H1 (cell line): ENCODE measurements around the gene HTR4. TPM values are rescaled to one million over a fixed set of nuclear protein-coding genes. Genes with fewer than 3 reads are reported as not detected.

Experiments used
- CTCF ChIA-PET: fragments of 300-600 bp; sonication (Branson Sonifier 250); formaldehyde crosslinking; loops from one replicate; lab custom pipeline; 2021; ENCODE audit not compliant: partially characterized antibody; lab: Charles Lee
- POLR2A ChIA-PET: fragments of 300-600 bp; sonication (Branson Sonifier 250); formaldehyde crosslinking; loops from one replicate; lab custom pipeline; 2021; ENCODE audit warnings: inconsistent platforms; ENCODE audit not compliant: partially characterized antibody; lab: Charles Lee
- DNase-seq, 2 experiments: peaks; one replicate each; pipeline versions ENCODE4 v3.0.0 to v3.0.0-alpha.2; 2010 to 2022; ENCODE audit warnings: low spot score in 2 of 2, low read depth in 1 of 2, mixed read lengths in 1 of 2
- FAIRE-seq: peaks from 2 replicates; lab custom pipeline; 2011; peaks lifted over from hg19 to GRCh38; lab: Jason Lieb, UNC
- H2AFZ ChIP-seq: 2 replicates; pipeline ENCODE4 v1.8.1; 2012; ENCODE audit warnings: low read length, inconsistent platforms
- H2AK5ac ChIP-seq: 2 replicates; pipeline ENCODE4 v1.6.1; 2013; ENCODE audit warnings: low read depth, low read length
- H2BK120ac ChIP-seq: replicated peaks from 2 replicates; pipeline ENCODE3; 2013; ENCODE audit warnings: low read depth, low read length, inconsistent platforms
- H2BK12ac ChIP-seq: 2 replicates; pipeline ENCODE4 v1.6.1; 2013; ENCODE audit warnings: low read depth, low read length
- H2BK15ac ChIP-seq: 2 replicates; pipeline ENCODE4 v1.6.1; 2013; ENCODE audit warnings: low read length
- H2BK20ac ChIP-seq: 2 replicates; pipeline ENCODE4 v1.6.1; 2013; ENCODE audit warnings: low read length
- H2BK5ac ChIP-seq: 2 replicates; pipeline ENCODE4 v1.6.1; 2013; ENCODE audit warnings: low read depth, low read length
- H3K14ac ChIP-seq: 2 replicates; pipeline ENCODE4 v1.6.1; 2013; ENCODE audit warnings: inconsistent platforms; ENCODE audit not compliant: insufficient read length
- H3K18ac ChIP-seq: 2 replicates; pipeline ENCODE4 v1.6.1; 2013; ENCODE audit warnings: low read length; ENCODE audit errors: extremely low read depth
- H3K23ac ChIP-seq: 2 replicates; pipeline ENCODE4 v1.6.1; 2013; ENCODE audit warnings: inconsistent platforms; ENCODE audit not compliant: insufficient read length
- H3K23me2 ChIP-seq: 2 replicates; pipeline ENCODE4 v1.6.1; 2013; ENCODE audit warnings: low read depth, low read length
- H3K27ac ChIP-seq: 2 replicates; pipeline ENCODE4 v1.6.1; 2011; ENCODE audit warnings: low read depth, low read length, inconsistent platforms
- H3K27me3 ChIP-seq, 4 experiments: replicated peaks in 1 of 4; 1 replicate in 1 of 4; 2 replicates in 3 of 4; pipeline versions ENCODE4 v1.6.1 to v1.8.1; 2011 to 2013; ENCODE audit warnings: low read length in 3 of 4, mild to moderate bottlenecking in 3 of 4, inconsistent platforms in 2 of 4, mixed read lengths in 2 of 4, moderate library complexity in 1 of 4; ENCODE audit not compliant: control insufficient read depth in 3 of 4, insufficient read depth in 3 of 4; ENCODE audit errors: extremely low read depth in 1 of 4
- H3K36me3 ChIP-seq, 4 experiments: 2 replicates each; pipeline versions ENCODE4 v1.6.1 to v1.8.1; 2011 to 2013; ENCODE audit warnings: mild to moderate bottlenecking in 4 of 4, low read length in 3 of 4, moderate library complexity in 2 of 4, control low read depth in 1 of 4, inconsistent platforms in 1 of 4; ENCODE audit not compliant: insufficient read depth in 4 of 4, control insufficient read depth in 2 of 4
- H3K4ac ChIP-seq: replicated peaks from 2 replicates; pipeline ENCODE3; 2013; ENCODE audit warnings: low read length, low read depth, mixed read lengths, inconsistent platforms; ENCODE audit not compliant: insufficient read length
- H3K4me1 ChIP-seq, 4 experiments: replicated peaks in 1 of 4; 1 replicate in 1 of 4; 2 replicates in 3 of 4; pipeline versions ENCODE4 v1.6.1 to v1.8.1; 2011 to 2013; ENCODE audit warnings: low read length in 3 of 4, inconsistent platforms in 2 of 4, mixed read lengths in 1 of 4; ENCODE audit not compliant: insufficient read depth in 4 of 4, control insufficient read depth in 3 of 4
- H3K4me2 ChIP-seq, 2 experiments: 2 replicates each; pipeline versions ENCODE4 v1.6.1 to v1.8.1; 2011 to 2013; ENCODE audit warnings: low read depth in 2 of 2, low read length in 2 of 2, control low read depth in 1 of 2, inconsistent platforms in 1 of 2, mild to moderate bottlenecking in 1 of 2; ENCODE audit not compliant: insufficient read depth in 1 of 2
- H3K4me3 ChIP-seq, 4 experiments: fragments of 200-600, 300-600 bp in 1 of 4; sonication (generic), shearing (Covaris generic), sonication (Bioruptor Twin) in 1 of 4; 2 replicates each; pipeline versions ENCODE4 v1.5.1 to v1.8.1; 2011 to 2016; ENCODE audit warnings: low read length in 4 of 4, low read depth in 3 of 4, control low read depth in 2 of 4, inconsistent platforms in 2 of 4, mild to moderate bottlenecking in 2 of 4, mixed read lengths in 1 of 4, moderate library complexity in 1 of 4; ENCODE audit not compliant: insufficient read depth in 2 of 4; ENCODE audit errors: extremely low read depth in 1 of 4
- H3K56ac ChIP-seq: replicated peaks from 2 replicates; pipeline ENCODE3; 2013; ENCODE audit warnings: low read depth, mild to moderate bottlenecking, mixed read lengths, low read length, inconsistent platforms; ENCODE audit not compliant: insufficient read length
- H3K79me1 ChIP-seq: 2 replicates; pipeline ENCODE4 v1.6.1; 2013; ENCODE audit warnings: low read depth, low read length, control low read depth
- H3K79me2 ChIP-seq, 2 experiments: 2 replicates each; pipeline versions ENCODE4 v1.6.1 to v1.8.1; 2012 to 2013; ENCODE audit warnings: low read length in 2 of 2, mild to moderate bottlenecking in 2 of 2, inconsistent platforms in 1 of 2; ENCODE audit not compliant: insufficient read depth in 2 of 2, control insufficient read depth in 1 of 2
- H3K9ac ChIP-seq, 4 experiments: replicated peaks in 1 of 4; 1 replicate in 1 of 4; 2 replicates in 3 of 4; pipeline versions ENCODE4 v1.6.1 to v1.8.1; 2011 to 2013; ENCODE audit warnings: low read depth in 3 of 4, low read length in 3 of 4, control low read depth in 2 of 4, mild to moderate bottlenecking in 2 of 4, moderate library complexity in 2 of 4, inconsistent platforms in 1 of 4; ENCODE audit errors: extremely low read depth in 1 of 4
- H3K9me3 ChIP-seq, 2 experiments: 2 replicates each; pipeline versions ENCODE4 v1.6.1 to v1.8.1; 2012 to 2013; ENCODE audit warnings: mild to moderate bottlenecking in 2 of 2, moderate library complexity in 2 of 2, control low read depth in 1 of 2, inconsistent platforms in 1 of 2, low read depth in 1 of 2, low read length in 1 of 2, mixed read lengths in 1 of 2; ENCODE audit not compliant: insufficient read depth in 2 of 2
- H4K20me1 ChIP-seq, 2 experiments: replicated peaks in 1 of 2; 2 replicates each; pipeline versions ENCODE3 to v1.8.1; 2011 to 2013; ENCODE audit warnings: inconsistent platforms in 2 of 2, low read length in 2 of 2, mild to moderate bottlenecking in 1 of 2; ENCODE audit not compliant: insufficient read depth in 2 of 2, control insufficient read depth in 1 of 2
- H4K5ac ChIP-seq: 2 replicates; pipeline ENCODE4 v1.6.1; 2013; ENCODE audit warnings: low read length, low read depth, mixed read lengths, inconsistent platforms; ENCODE audit not compliant: insufficient read length
- H4K8ac ChIP-seq: 2 replicates; pipeline ENCODE4 v1.8.0; 2013; ENCODE audit warnings: mild to moderate bottlenecking, moderate library complexity, low read length, inconsistent platforms; ENCODE audit not compliant: insufficient read depth; ENCODE audit errors: extremely low read depth
- H4K91ac ChIP-seq: replicated peaks from 2 replicates; pipeline ENCODE3; 2013; ENCODE audit warnings: low read length, mixed read lengths, inconsistent platforms; ENCODE audit not compliant: insufficient read length
- ATF2 ChIP-seq: IDR thresholded peaks from 2 replicates; pipeline ENCODE4 v1.6.1; 2012; ENCODE audit warnings: low read length, inconsistent platforms
- ATF3 ChIP-seq: IDR thresholded peaks from 2 replicates; pipeline ENCODE4 v1.6.1; 2011; ENCODE audit warnings: low read depth, mild to moderate bottlenecking, low read length; ENCODE audit not compliant: insufficient read depth
- CEBPB ChIP-seq: IDR thresholded peaks from 2 replicates; pipeline ENCODE4 v1.6.1; 2012; ENCODE audit warnings: low read depth, low read length
- CHD1 ChIP-seq: IDR thresholded peaks from 2 replicates; pipeline ENCODE4 v1.6.1; 2012; ENCODE audit warnings: low read depth, low read length, improper control_type of control experiment
- GABPA ChIP-seq: IDR thresholded peaks from 2 replicates; pipeline ENCODE4 v1.6.1; 2011; ENCODE audit warnings: mild to moderate bottlenecking, low read length, moderate library complexity, borderline replicate concordance; ENCODE audit not compliant: insufficient read depth
- HDAC6 ChIP-seq: IDR thresholded peaks from one replicate; pipeline ENCODE4 v1.7.1; 2012; ENCODE audit warnings: low read depth, mild to moderate bottlenecking, inconsistent platforms, low read length, moderate library complexity
- PHF8 ChIP-seq: fragments of 200-600 bp; sonication (generic); conservative IDR thresholded peaks from 2 replicates; pipeline ENCODE4 v1.7.1; 2012; ENCODE audit warnings: low read depth, mild to moderate bottlenecking, inconsistent platforms, low read length, moderate library complexity
- RXRA ChIP-seq: IDR thresholded peaks from 2 replicates; pipeline ENCODE4 v1.6.1; 2011; ENCODE audit warnings: low read depth, mild to moderate bottlenecking, low read length, moderate library complexity; ENCODE audit not compliant: insufficient read depth
- SP2 ChIP-seq: IDR thresholded peaks from 2 replicates; pipeline ENCODE4 v1.6.1; 2012; ENCODE audit warnings: mild to moderate bottlenecking, low read length, inconsistent platforms
- TBP ChIP-seq: IDR thresholded peaks from 2 replicates; pipeline ENCODE4 v1.6.1; 2011; ENCODE audit warnings: low read depth, low read length, improper control_type of control experiment
- WGBS, 2 experiments: shearing (Covaris generic) in 1 of 2; methylation state at CpG; one replicate each; pipeline versions ENCODE4 v1.1.6 to v1.1.7; 2013 to 2015; ENCODE audit warnings: low lambda C conversion rate in 2 of 2, mixed read lengths in 2 of 2, inconsistent platforms in 1 of 2, low coverage in 1 of 2, missing lambda C conversion rate in 1 of 2; ENCODE audit not compliant: insufficient replicate concordance in 2 of 2, insufficient coverage in 1 of 2, insufficient read length in 1 of 2; ENCODE audit errors: extremely low coverage in 1 of 2, missing lambda C conversion rate in 1 of 2; 5-methylcytosine and 5-hydroxymethylcytosine counted together
- polyA plus RNA-seq, 7 experiments: library from polyadenylated mRNA; depleted of rRNA in 3 of 7; stranded (reverse) in 5 of 7; unstranded in 2 of 7; fragments of >200 nt in 5 of 7; fragments of 200-250 nt in 2 of 7; gene quantifications; 1 replicate in 5 of 7; 2 replicates in 1 of 7; 4 replicates in 1 of 7; pipeline versions ENCODE4 v1.2.1 to v1.2.3, GENCODE V29; 2011 to 2013; ENCODE audit warnings: missing spikeins in 2 of 7, mixed read lengths in 2 of 7
- total RNA-seq: library from RNA; stranded (reverse); fragmentation: NEBNext Ultra II Directional; extraction: Animal tissue kit (Norgen Biotek cat#: 25700); gene quantifications from 2 replicates; pipeline ENCODE4 v1.2.1, GENCODE V29; 2021

HTR4 gene
- total and polyA plus RNA-seq, 2 of the 8 experiments (the other 6 are each of a cell fraction or from before 2014, with no cell fraction given) = not detected

GRCh38 chr5:148465381-148466235, 188.7 kb downstream of the HTR4 start:
- ChIA-PET POLR2A (interaction anchor here (0.7 kb wide), 1 partner anchor 11 kb away, joined by 4 read pairs; no protein-coding TSS in a partner anchor), CTCF (interaction anchor here (0.6 to 2.3 kb wide), 5 partner anchors 9 to 541 kb away, joined by 3 to 8 read pairs (median 3); no protein-coding TSS in a partner anchor)
- Histone ChIP-seq H3K18ac (no peak overlapping the region), H2BK15ac (no peak overlapping the region), H3K4me2 (no peak overlapping the region), H2BK20ac (no peak overlapping the region), H3K9ac (no peak overlapping the region), H3K23me2 (no peaks in the 10 kb centered on the region), H3K4ac (no peak overlapping the region), H3K36me3 (no peaks in the 10 kb centered on the region), H3K79me2 (no peaks in the 10 kb centered on the region), H3K27ac (no peak overlapping the region), H3K23ac (no peak overlapping the region), H3K79me1 (no peaks in the 10 kb centered on the region), H3K56ac (no peak overlapping the region), H2AFZ (no peak overlapping the region), H2BK12ac (no peak overlapping the region), H4K91ac (no peak overlapping the region), H2AK5ac (no peak overlapping the region), H2BK120ac (no peak overlapping the region), H3K14ac (no peak overlapping the region), H4K8ac (no peak overlapping the region), H4K5ac (no peak overlapping the region), H3K4me1 (no peaks in the 10 kb centered on the region), H3K4me3 (no peak overlapping the region), H2BK5ac (no peak overlapping the region), H4K20me1 (no peaks in the 10 kb centered on the region), H3K9me3 (no peaks in the 10 kb centered on the region), H3K27me3 (no peaks in the 10 kb centered on the region)
- no peak for DNase-seq
- WGBS, 2 experiments = 89% methylated on average over 4 of the region's 4 CpGs; no CpG with 5 or more reads in 1 of the 2 experiments
- no peak for FAIRE-seq
- TF ChIP-seq HDAC6 (no peak), TBP (no peak), SP2 (no peak), RXRA (no peak), GABPA (no peak), CHD1 (no peak), PHF8 (no peak), ATF3 (no peak), ATF2 (no peak), CEBPB (no peak)
